Activated T-helper 1 cell treated with anti-CD3 and anti-CD28 coated beads, Interleukin-2, amount 50 U/mL, for 16 hours (primary cell): ENCODE measurements around the gene BPGM.
"Not testable (repeated sequence)": the region's sequence is repeated elsewhere in the genome, so short reads cannot be mapped to it uniquely, and the experiment has no call there.

ENCODE experiments used
- DNase-seq, 2 donors: peaks; one replicate each; pipeline ENCODE4 v3.0.0-alpha.2; 2020; ENCODE audit warnings: low read depth in 1 of 2, low spot score in 1 of 2

The BPGM gene

GRCh38 chr7:134630893-134631292, 15.8 kb upstream of the BPGM start:
- DNase-seq: no peak

- DNase-seq: no peak
Observed at GRCh38 chr7:134632052-134632451, 14.6 kb upstream of the BPGM start.

GRCh38 chr7:134632937-134633540, 13.6 kb upstream of the BPGM start:
- no peak for DNase-seq

GRCh38 chr7:134636008-134636449, 10.6 kb upstream of the BPGM start:
- no peak for DNase-seq

- no peak for DNase-seq
Observed at GRCh38 chr7:134637441-134637840, 9.2 kb upstream of the BPGM start.

- DNase-seq: no peak
Observed at GRCh38 chr7:134637934-134638719, 8.5 kb upstream of the BPGM start.

GRCh38 chr7:134639061-134639460, 7.6 kb upstream of the BPGM start:
- DNase-seq: no peak

GRCh38 chr7:134639683-134640279, 6.9 kb upstream of the BPGM start:
- no peak for DNase-seq

GRCh38 chr7:134640842-134641715, 5.6 kb upstream of the BPGM start:
- DNase-seq: no peak

GRCh38 chr7:134641981-134642380, 4.7 kb upstream of the BPGM start:
- DNase-seq: not testable (repeated sequence)

GRCh38 chr7:134643131-134643530, 3.5 kb upstream of the BPGM start:
- no peak for DNase-seq

GRCh38 chr7:134645478-134645877, 1.2 kb upstream of the BPGM start:
- DNase-seq: no peak

GRCh38 chr7:134645935-134646334, 718 bp upstream of the BPGM start:
- no peak for DNase-seq

- no peak for DNase-seq
Observed at GRCh38 chr7:134648456-134648855, 1.8 kb downstream of the BPGM start.

- DNase-seq: no peak
Observed at GRCh38 chr7:134649226-134649775, 2.6 kb downstream of the BPGM start.

- DNase-seq: no peak
Observed at GRCh38 chr7:134651991-134652390, 5.3 kb downstream of the BPGM start.

- DNase-seq: no peak
Observed at GRCh38 chr7:134654104-134654775, 7.6 kb downstream of the BPGM start.

GRCh38 chr7:134657526-134657925, 10.9 kb downstream of the BPGM start:
- no peak for DNase-seq

- DNase-seq: no peak
Observed at GRCh38 chr7:134660242-134660785, 13.7 kb downstream of the BPGM start.

- no peak for DNase-seq
Observed at GRCh38 chr7:134660961-134661376, 14.3 kb downstream of the BPGM start.
